HL-60 (cell line): Measurements from ENCODE around the gene ERC2.

Source experiments
- DNase-seq, 2 experiments: peaks; one replicate each; pipeline ENCODE4 v3.0.0-alpha.2; 2010 to 2020; ENCODE audit warnings: low read depth in 1 of 2, low spot score in 1 of 2
- H3K27ac ChIP-seq: fragments of 250-450 bp; sonication (Bioruptor Pico); replicated peaks from 2 replicates; pipeline ENCODE4 v1.5.1; 2020; ENCODE audit warnings: mild to moderate bottlenecking, moderate library complexity
- H3K27me3 ChIP-seq: fragments of 250-450 bp; sonication (Bioruptor Pico); 2 replicates; pipeline ENCODE4 v1.5.1; 2021; ENCODE audit warnings: mild to moderate bottlenecking, moderate library complexity; ENCODE audit not compliant: insufficient read depth, poor library complexity, severe bottlenecking
- H3K4me3 ChIP-seq: replicated peaks from 2 replicates; pipeline ENCODE4 v1.5.1; 2011; ENCODE audit warnings: mild to moderate bottlenecking, control low read depth, low read length; ENCODE audit not compliant: insufficient read depth
- GABPA ChIP-seq: IDR thresholded peaks from 2 replicates; pipeline ENCODE4 v1.6.1; 2012; ENCODE audit warnings: low read depth
- POLR2AphosphoS5 ChIP-seq: IDR thresholded peaks from 2 replicates; pipeline ENCODE4 v1.6.1; 2012; ENCODE audit warnings: low read depth
- REST ChIP-seq: IDR thresholded peaks from 2 replicates; pipeline ENCODE4 v1.6.1; 2012; ENCODE audit warnings: low read depth; ENCODE audit not compliant: insufficient replicate concordance
- SPI1 ChIP-seq: IDR thresholded peaks from 2 replicates; pipeline ENCODE4 v1.6.1; 2012; ENCODE audit warnings: low read depth, mild to moderate bottlenecking, borderline replicate concordance
- TF ChIP-seq, protein P1 (sequence below): IDR thresholded peaks from one replicate; pipeline ENCODE4 v1.5.1; 2011; ENCODE audit warnings: low read length, control low read depth, inconsistent platforms; ENCODE audit not compliant: insufficient read depth

Gene ERC2

DNA sequence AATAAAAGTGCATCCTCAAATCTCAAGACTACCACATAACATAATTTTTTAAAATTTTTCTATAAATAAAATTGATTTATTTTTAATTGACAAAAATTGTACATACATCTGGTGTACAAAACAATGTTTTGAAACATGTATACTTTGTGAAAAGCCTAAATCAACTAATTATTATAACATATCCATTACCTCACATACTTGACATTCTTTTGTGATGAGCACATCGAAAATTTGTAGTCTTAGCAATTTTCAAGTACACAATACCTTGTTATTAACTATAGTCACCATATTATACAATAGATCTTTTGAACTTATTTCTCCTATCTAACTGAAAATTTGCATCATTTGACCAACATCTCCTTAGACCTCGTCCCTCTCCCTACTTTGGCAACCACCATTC is 973.3 kb downstream of the ERC2 start:
- Histone ChIP-seq H3K27ac (no peak overlapping the region), H3K27me3 (peaks cover 3% of the 10 kb centered on the region), H3K4me3 (no peak overlapping the region)
- TF ChIP-seq REST = no peak
- TF ChIP-seq POLR2AphosphoS5 = no peak
- TF ChIP-seq, protein P1, sequence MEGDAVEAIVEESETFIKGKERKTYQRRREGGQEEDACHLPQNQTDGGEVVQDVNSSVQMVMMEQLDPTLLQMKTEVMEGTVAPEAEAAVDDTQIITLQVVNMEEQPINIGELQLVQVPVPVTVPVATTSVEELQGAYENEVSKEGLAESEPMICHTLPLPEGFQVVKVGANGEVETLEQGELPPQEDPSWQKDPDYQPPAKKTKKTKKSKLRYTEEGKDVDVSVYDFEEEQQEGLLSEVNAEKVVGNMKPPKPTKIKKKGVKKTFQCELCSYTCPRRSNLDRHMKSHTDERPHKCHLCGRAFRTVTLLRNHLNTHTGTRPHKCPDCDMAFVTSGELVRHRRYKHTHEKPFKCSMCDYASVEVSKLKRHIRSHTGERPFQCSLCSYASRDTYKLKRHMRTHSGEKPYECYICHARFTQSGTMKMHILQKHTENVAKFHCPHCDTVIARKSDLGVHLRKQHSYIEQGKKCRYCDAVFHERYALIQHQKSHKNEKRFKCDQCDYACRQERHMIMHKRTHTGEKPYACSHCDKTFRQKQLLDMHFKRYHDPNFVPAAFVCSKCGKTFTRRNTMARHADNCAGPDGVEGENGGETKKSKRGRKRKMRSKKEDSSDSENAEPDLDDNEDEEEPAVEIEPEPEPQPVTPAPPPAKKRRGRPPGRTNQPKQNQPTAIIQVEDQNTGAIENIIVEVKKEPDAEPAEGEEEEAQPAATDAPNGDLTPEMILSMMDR = no peak
- no peak for TF ChIP-seq SPI1
- DNase-seq = no peak

GRCh38 chr3:55492976-55493375 is 975.3 kb downstream of the ERC2 start:
- Histone ChIP-seq H3K27ac (no peak overlapping the region), H3K4me3 (no peak overlapping the region), H3K27me3 (peaks cover 18% of the 10 kb centered on the region)
- TF ChIP-seq GABPA (no peak), REST (no peak), POLR2AphosphoS5 (no peak), SPI1 (no peak)
- TF ChIP-seq, protein P1 = no peak
- no peak for DNase-seq

DNA sequence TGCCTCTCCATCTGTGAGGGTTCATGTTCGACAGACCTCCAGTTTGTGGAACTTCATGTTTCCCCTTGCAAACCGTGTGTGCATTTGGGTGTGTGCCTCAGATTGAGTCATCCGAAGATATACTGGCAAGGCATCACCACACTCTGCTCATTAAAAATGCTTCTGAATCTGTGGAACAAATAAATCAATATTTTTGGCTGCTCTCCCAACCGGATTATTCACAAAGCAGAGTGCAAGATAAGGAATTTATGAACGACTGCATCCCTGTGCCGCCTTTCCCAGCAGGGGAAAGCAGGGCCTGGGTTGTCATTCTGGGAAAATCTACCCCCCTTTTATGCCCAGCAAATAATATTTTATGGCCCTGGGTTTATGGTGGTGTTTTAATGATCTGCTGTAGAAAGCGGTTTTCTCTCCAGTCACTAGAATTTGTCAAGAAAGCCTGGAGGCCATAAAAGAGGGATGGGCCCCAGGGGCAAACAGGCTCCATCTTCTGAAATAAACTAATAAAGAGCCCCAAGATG is 976.9 kb downstream of the ERC2 start:
- Histone ChIP-seq H3K27ac (no peak overlapping the region), H3K4me3 (no peak overlapping the region), H3K27me3 (peaks cover 33% of the 10 kb centered on the region)
- TF ChIP-seq POLR2AphosphoS5 (no peak), GABPA (no peak), REST (no peak), SPI1 (no peak)
- TF ChIP-seq, protein P1 = no peak
- DNase-seq = no peak
